ENCODE measurements around the gene TMEM88. TPM values are rescaled to one million over a fixed set of nuclear protein-coding genes. Genes with fewer than 3 reads are reported as not detected.

TMEM88 gene
- total and polyA plus RNA-seq, 2 of the 4 experiments (the other 2 are of a cell fraction): 2.1 TPM; not detected in 1

DNA sequence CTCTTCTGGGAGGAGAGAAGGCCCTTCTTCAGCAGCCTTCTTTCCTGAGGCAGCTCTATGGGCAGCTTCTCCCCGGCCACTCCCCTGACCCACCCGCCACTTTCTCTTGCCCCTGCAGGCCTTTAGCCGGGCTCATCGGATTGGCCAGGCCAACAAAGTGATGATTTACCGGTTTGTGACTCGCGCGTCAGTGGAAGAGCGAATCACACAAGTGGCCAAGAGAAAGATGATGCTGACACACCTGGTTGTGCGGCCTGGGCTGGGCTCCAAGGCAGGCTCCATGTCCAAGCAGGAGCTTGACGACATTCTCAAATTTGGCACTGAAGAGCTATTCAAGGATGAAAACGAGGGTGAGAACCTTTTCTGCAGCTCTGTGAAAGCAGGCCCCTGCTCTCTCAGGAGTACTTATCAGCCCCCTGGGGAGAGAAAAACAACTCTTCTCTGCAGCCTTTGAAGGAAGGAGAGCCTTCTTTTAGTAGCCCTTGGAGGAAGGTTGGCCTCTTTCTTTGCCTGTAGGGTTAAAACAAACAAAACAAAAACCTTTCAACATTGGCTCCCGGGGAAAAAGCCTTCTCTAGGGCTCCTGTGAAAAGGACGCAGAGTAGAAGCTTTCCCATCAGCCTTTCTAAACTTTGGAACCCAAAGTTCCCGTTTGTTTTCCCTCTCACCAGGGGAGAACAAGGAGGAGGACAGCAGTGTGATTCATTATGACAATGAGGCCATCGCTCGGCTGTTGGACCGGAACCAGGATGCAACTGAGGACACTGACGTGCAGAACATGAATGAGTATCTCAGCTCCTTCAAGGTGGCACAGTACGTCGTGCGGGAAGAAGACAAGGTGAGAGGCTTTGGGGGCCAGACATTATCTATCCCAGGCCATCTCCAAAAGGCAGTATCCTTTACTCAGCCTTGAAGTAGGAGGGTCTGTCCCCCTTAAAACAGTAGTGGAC is 48.6 kb downstream of the TMEM88 start:
- intact Hi-C loops (cut with micrococcal nuclease): no loop called here
- Histone ChIP-seq H3K27me3 (ENCODE audit: control insufficient read depth, insufficient read depth, low read length) (no peaks in the 10 kb centered on the region), H2BK120ac (ENCODE audit: low read depth, low read length) (no peak overlapping the region), H2BK15ac (ENCODE audit: low read depth, low read length) (no peak overlapping the region), H3K4me3 (ENCODE audit: insufficient read depth, low read depth, low read length) (no peak overlapping the region), H2BK5ac (ENCODE audit: low read depth, low read length, poor library complexity, severe bottlenecking) (no peak overlapping the region), H3K9me1 (ENCODE audit: insufficient read depth, low read length) (no peaks in the 10 kb centered on the region), H2AK5ac (ENCODE audit: low read depth, low read length) (no peak overlapping the region), H3K4ac (ENCODE audit: low read depth, low read length) (no peak overlapping the region), H3K18ac (ENCODE audit: low read depth, low read length) (no peak overlapping the region), H3K4me2 (ENCODE audit: low read depth, low read length) (no peak overlapping the region), H2BK20ac (ENCODE audit: low read depth, low read length) (no peak overlapping the region), H4K91ac (ENCODE audit: insufficient read depth, low read depth, low read length) (no peak overlapping the region), H2AK9ac (replicated peaks; ENCODE audit: low read depth, low read length, poor library complexity) (no peak overlapping the region), H4K8ac (ENCODE audit: low read depth in 2 of 2, low read length in 2 of 2) (no peak overlapping the region), H3K36me3 (ENCODE audit: control insufficient read depth, insufficient read depth, low read length) (peaks cover 92% of the 10 kb centered on the region), H3K4me1 (ENCODE audit: control insufficient read depth, insufficient read depth, low read length) (no peaks in the 10 kb centered on the region), H3K56ac (ENCODE audit: extremely low read depth, insufficient read depth, low read length) (no peak overlapping the region), H3K9me3 (ENCODE audit: control insufficient read depth, insufficient read depth, low read length) (no peaks in the 10 kb centered on the region), H2AFZ (replicated peaks; ENCODE audit: low read length, poor library complexity) (no peak overlapping the region), H4K5ac (ENCODE audit: low read depth, low read length) (no peak overlapping the region), H3K9ac (ENCODE audit: low read depth, low read length) (no peak overlapping the region), H3K23ac (ENCODE audit: low read depth, low read length) (no peak overlapping the region), H3K79me1 (ENCODE audit: low read depth in 1 of 2, low read length in 2 of 2) (peaks cover 0 to 8% of the 10 kb centered on the region in 2 experiments; a peak in 2 of 4 replicates), H4K20me1 (ENCODE audit: insufficient read depth, low read length) (no peaks in the 10 kb centered on the region), H3K14ac (replicated peaks; ENCODE audit: low read depth, low read length) (no peak overlapping the region), H3K27ac (ENCODE audit: insufficient read depth, low read length) (no peak overlapping the region)
- DNase-seq (no peak), ATAC-seq (ENCODE audit: low read depth) (no peak)
- dilution Hi-C loops (cut with HindIII; ENCODE audit: low sequenced_read_pairs, unreplicated experiment): no loop called here
- 71% methylated on average over 9 of the region's 22 CpGs; no CpG with 5 or more reads in 1 of the 2 experiments for WGBS, 2 experiments (ENCODE audit: extremely low coverage in 2 of 2, insufficient read length in 1 of 2)
- in situ Hi-C loops (cut with MboI; ENCODE audit: low sequenced_read_pairs): no loop called here
- ChIA-PET CTCF (interaction anchor here (1.3 kb wide), 1 partner anchor 87 kb away, joined by 10 read pairs; no protein-coding TSS in a partner anchor), POLR2A (ENCODE audit: unreplicated experiment) (no interaction called here)
- BruUV-seq (replicated peaks): TSS peak; percentile 38
- TF ChIP-seq RFX5 (IDR thresholded peaks at IDR 0.05; ENCODE audit: low read depth, low read length) (no peak), SMC3 (IDR thresholded peaks at IDR 0.05; ENCODE audit: low read depth, low read length) (no peak), RCOR1 (IDR thresholded peaks at IDR 0.05; ENCODE audit: insufficient replicate concordance, low read length) (no peak), CHD1 (IDR thresholded peaks at IDR 0.05; ENCODE audit: low read depth, low read length) (no peak), RAD21 (IDR thresholded peaks at IDR 0.05; ENCODE audit: low read length) (no peak), BHLHE40 (IDR thresholded peaks at IDR 0.05; ENCODE audit: low read depth, low read length) (no peak), NFE2L2 (IDR thresholded peaks at IDR 0.05; ENCODE audit: low read depth, low read length) (no peak), MXI1 (IDR thresholded peaks at IDR 0.05; ENCODE audit: borderline replicate concordance, low read depth, low read length) (no peak), MAZ (IDR thresholded peaks at IDR 0.05; ENCODE audit: borderline replicate concordance, low read depth, low read length) (no peak), CEBPB (IDR thresholded peaks at IDR 0.05; ENCODE audit: low read depth, low read length) (no peak), POLR2A (IDR thresholded peaks at IDR 0.05; ENCODE audit: low read depth, low read length) (no peak)
- TF ChIP-seq, protein P1, sequence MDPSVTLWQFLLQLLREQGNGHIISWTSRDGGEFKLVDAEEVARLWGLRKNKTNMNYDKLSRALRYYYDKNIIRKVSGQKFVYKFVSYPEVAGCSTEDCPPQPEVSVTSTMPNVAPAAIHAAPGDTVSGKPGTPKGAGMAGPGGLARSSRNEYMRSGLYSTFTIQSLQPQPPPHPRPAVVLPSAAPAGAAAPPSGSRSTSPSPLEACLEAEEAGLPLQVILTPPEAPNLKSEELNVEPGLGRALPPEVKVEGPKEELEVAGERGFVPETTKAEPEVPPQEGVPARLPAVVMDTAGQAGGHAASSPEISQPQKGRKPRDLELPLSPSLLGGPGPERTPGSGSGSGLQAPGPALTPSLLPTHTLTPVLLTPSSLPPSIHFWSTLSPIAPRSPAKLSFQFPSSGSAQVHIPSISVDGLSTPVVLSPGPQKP (IDR thresholded peaks at IDR 0.05; ENCODE audit: borderline replicate concordance, low read depth, low read length): no peak
- TF ChIP-seq, protein P2, sequence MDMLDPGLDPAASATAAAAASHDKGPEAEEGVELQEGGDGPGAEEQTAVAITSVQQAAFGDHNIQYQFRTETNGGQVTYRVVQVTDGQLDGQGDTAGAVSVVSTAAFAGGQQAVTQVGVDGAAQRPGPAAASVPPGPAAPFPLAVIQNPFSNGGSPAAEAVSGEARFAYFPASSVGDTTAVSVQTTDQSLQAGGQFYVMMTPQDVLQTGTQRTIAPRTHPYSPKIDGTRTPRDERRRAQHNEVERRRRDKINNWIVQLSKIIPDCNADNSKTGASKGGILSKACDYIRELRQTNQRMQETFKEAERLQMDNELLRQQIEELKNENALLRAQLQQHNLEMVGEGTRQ (IDR thresholded peaks at IDR 0.05; ENCODE audit: low read depth, low read length): no peak
- TF ChIP-seq, protein P3, sequence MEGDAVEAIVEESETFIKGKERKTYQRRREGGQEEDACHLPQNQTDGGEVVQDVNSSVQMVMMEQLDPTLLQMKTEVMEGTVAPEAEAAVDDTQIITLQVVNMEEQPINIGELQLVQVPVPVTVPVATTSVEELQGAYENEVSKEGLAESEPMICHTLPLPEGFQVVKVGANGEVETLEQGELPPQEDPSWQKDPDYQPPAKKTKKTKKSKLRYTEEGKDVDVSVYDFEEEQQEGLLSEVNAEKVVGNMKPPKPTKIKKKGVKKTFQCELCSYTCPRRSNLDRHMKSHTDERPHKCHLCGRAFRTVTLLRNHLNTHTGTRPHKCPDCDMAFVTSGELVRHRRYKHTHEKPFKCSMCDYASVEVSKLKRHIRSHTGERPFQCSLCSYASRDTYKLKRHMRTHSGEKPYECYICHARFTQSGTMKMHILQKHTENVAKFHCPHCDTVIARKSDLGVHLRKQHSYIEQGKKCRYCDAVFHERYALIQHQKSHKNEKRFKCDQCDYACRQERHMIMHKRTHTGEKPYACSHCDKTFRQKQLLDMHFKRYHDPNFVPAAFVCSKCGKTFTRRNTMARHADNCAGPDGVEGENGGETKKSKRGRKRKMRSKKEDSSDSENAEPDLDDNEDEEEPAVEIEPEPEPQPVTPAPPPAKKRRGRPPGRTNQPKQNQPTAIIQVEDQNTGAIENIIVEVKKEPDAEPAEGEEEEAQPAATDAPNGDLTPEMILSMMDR (conservative IDR thresholded peaks at IDR 0.05; ENCODE audit: low read depth, low read length): no peak

Measured in IMR-90 (cell line).